Mesothelial cell of epicardium (in vitro differentiated cells): ENCODE results near the gene ACSF2. TPM values are rescaled to one million over a fixed set of nuclear protein-coding genes. Genes with fewer than 3 reads are reported as not detected.
"Not testable (repeated sequence)": the region's sequence is repeated elsewhere in the genome, so short reads cannot be mapped to it uniquely, and the experiment has no call there.

Experiments
- DNase-seq, 2 experiments: peaks; one replicate each; pipeline ENCODE4 v3.0.0; 2021; ENCODE audit warnings: low spot score in 2 of 2; ENCODE audit not compliant: unreplicated experiment in 2 of 2
- H3K27ac Mint-ChIP-seq: 2 replicates; pipeline ENCODE4 v1.8.0; 2021; ENCODE audit warnings: mixed read lengths
- H3K27me3 Mint-ChIP-seq: 2 replicates; pipeline ENCODE4 v1.8.0; 2021; ENCODE audit warnings: low read depth, mixed read lengths
- H3K36me3 Mint-ChIP-seq: 2 replicates; pipeline ENCODE4 v1.8.0; 2021; ENCODE audit warnings: mixed read lengths
- H3K4me1 Mint-ChIP-seq: 2 replicates; pipeline ENCODE4 v1.8.0; 2021; ENCODE audit warnings: mixed read lengths
- H3K4me3 Mint-ChIP-seq: 2 replicates; pipeline ENCODE4 v1.8.0; 2021; ENCODE audit warnings: mild to moderate bottlenecking, moderate library complexity, mixed read lengths
- H3K9me3 Mint-ChIP-seq: 2 replicates; pipeline ENCODE4 v1.8.0; 2021; ENCODE audit warnings: mixed read lengths
- CTCF ChIP-seq: fragments of 200-600 bp; sonication (generic); IDR thresholded peaks from one replicate; pipeline ENCODE4 v1.5.0; 2021; ENCODE audit warnings: antibody characterized with exemption; ENCODE audit not compliant: unreplicated experiment
- total RNA-seq: library from RNA; stranded (reverse); gene quantifications from 3 replicates; pipeline ENCODE4 v1.2.1, GENCODE V29; 2021

ACSF2 gene
- total RNA-seq, 1 donor from 2014 or later = 113 TPM

GRCh38 chr17:50473901-50474300 is 47.9 kb downstream of the ACSF2 start:
- Mint-ChIP-seq H3K4me1 (peaks cover 6% of the 10 kb centered on the region), H3K27ac (no peak overlapping the region), H3K9me3 (no peaks in the 10 kb centered on the region), H3K27me3 (peaks cover 2% of the 10 kb centered on the region), H3K4me3 (no peak overlapping the region), H3K36me3 (peaks cover 18% of the 10 kb centered on the region)
- no peak for DNase-seq
- no peak for TF ChIP-seq CTCF

DNA sequence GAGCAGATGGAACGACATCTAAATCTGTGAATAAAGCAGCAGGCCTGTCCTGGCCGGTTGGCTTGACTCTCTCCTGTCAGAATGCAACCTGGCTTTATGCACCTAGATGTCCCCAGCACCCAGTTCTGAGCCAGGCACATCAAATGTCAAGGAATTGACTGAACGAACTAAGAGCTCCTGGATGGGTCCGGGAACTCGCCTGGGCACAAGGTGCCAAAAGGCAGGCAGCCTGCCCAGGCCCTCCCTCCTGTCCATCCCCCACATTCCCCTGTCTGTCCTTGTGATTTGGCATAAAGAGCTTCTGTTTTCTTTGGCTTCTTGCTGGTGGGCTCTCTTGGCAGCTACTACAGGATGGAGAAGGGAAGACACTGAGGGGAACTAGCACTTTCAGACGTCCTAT is 48.5 kb downstream of the ACSF2 start:
- Mint-ChIP-seq H3K4me3 (no peak overlapping the region), H3K27me3 (no peaks in the 10 kb centered on the region), H3K4me1 (peaks cover 9% of the 10 kb centered on the region), H3K9me3 (no peaks in the 10 kb centered on the region), H3K27ac (no peak overlapping the region), H3K36me3 (peaks cover 18% of the 10 kb centered on the region)
- no peak for TF ChIP-seq CTCF
- DNase-seq = no peak

GRCh38 chr17:50475362-50475761 is 49.3 kb downstream of the ACSF2 start:
- Mint-ChIP-seq H3K4me1 (peaks cover 12% of the 10 kb centered on the region), H3K27ac (peak overlapping the region; percentile 69), H3K36me3 (peaks cover 18% of the 10 kb centered on the region), H3K9me3 (no peaks in the 10 kb centered on the region), H3K4me3 (no peak overlapping the region), H3K27me3 (no peaks in the 10 kb centered on the region)
- TF ChIP-seq CTCF = no peak
- no peak for DNase-seq

DNA sequence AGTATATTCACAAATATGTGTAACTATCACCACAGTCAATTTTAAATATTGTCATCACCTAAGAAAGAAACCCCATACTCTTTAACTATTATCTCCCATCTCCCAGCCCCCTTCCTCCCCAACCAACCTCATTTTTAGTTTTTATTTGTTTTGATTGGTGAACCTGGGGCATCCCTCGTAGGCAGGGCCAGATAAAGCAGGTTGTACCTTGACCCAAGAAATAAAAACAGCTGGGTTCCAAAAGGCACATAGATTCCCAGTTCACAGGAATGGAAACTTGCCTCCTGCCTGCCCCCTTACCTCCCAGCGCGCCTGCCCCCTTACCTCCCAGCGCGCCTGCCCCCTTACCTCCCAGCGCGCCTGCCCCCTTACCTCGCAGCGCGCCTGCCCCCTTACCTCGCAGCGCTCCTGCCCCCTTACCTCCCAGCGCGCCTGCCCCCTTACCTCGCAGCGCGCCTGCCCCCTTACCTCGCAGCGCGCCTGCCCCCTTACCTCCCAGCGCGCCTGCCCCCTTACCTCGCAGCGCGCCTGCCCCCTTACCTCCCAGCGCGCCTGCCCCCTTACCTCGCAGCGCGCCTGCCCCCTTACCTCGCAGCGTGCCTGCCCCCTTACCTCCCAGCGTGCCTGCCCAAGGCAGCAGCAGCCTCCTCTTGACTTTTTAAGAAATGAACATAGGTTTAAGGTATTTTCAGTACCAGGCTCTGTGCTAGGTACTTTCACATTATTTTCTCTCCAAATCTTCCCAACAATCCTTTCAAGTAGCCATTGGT is 49.9 kb downstream of the ACSF2 start:
- peaks cover 12% of the 10 kb centered on the region for H3K4me1 Mint-ChIP-seq
- DNase-seq, H3K27me3 Mint-ChIP-seq, H3K4me3 Mint-ChIP-seq, H3K27ac Mint-ChIP-seq, H3K9me3 Mint-ChIP-seq: not testable (repeated sequence)
- H3K36me3 Mint-ChIP-seq = peaks cover 18% of the 10 kb centered on the region

DNA sequence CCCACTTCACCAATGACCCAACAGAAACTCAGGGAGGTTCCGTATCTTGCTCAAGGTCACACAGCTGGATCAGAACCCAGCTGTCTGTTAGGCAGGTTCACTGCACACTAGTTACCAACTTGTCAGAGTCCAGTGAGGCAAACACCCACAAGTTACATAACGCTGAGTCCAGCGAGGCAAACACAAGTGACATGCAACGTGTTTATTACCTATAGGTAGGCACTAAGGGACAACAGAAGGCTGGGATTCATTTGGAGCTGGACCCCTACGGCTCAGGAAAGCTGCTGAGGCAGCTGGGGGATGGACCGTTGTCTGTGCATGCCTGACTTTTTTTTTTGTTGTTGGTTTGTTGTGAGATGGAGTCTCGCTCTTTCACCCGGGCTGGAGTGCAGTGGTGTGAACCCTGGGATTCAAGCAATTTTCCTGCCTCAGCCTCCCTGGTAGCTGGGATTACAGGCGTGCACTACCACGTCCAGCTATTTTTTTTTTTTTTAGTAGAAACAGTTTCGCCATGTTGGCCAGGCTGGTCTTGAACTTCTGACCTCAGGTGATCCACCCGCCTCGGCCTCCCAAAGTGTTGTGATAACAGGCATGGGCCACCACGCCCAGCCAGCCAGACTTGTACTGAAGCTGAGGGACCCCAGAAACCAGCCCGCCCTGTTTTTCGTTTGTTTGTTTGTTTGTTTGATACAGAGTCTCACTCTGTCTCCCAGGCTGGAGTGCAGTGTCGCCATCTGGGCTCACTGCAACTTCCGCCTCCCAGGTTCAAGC is 50.7 kb downstream of the ACSF2 start:
- H3K4me3 Mint-ChIP-seq = no peak overlapping the region
- DNase-seq = no peak
- no peaks in the 10 kb centered on the region for H3K27me3 Mint-ChIP-seq
- no peaks in the 10 kb centered on the region for H3K9me3 Mint-ChIP-seq
- peaks cover 17% of the 10 kb centered on the region for H3K36me3 Mint-ChIP-seq
- TF ChIP-seq CTCF = no peak
- H3K4me1 Mint-ChIP-seq = peaks cover 12% of the 10 kb centered on the region
- H3K27ac Mint-ChIP-seq = no peak overlapping the region

DNA sequence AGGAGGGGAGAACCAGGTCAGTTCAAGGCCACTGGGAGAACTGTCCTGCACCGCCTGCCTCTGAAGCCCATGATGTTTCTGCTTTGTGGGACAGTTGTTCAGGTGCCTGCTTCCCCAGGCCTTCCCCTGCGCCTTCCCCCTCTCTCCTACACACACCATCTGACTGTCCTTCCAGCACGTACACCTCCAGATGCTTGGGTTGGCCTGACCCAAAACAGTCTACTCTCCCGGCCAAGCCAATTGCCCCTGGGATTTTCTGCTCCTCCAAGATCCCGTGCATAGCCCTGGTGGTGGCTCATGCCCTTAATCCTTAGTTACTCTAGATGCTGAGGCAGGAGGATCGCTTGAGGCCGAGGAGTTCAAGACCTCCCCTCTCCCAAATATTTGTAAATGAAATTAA is 52.0 kb downstream of the ACSF2 start:
- peak overlapping the region; percentile 92 for H3K27ac Mint-ChIP-seq
- DNase-seq = no peak
- peaks cover 17% of the 10 kb centered on the region for H3K36me3 Mint-ChIP-seq
- H3K4me1 Mint-ChIP-seq = peaks cover 12% of the 10 kb centered on the region
- peak overlapping the region; percentile 70 for H3K4me3 Mint-ChIP-seq
- TF ChIP-seq CTCF = no peak
- no peaks in the 10 kb centered on the region for H3K9me3 Mint-ChIP-seq
- no peaks in the 10 kb centered on the region for H3K27me3 Mint-ChIP-seq
